Smooth muscle cell of the brain vasculature (primary cell): ENCODE data around the gene ZNF429.
"Not testable (repeated sequence)": the region's sequence is repeated elsewhere in the genome, so short reads cannot be mapped to it uniquely, and the experiment has no call there.

Source experiments
- DNase-seq: peaks from one replicate; pipeline ENCODE4 v3.0.0-alpha.2; 2012; ENCODE audit warnings: low read depth, low spot score

Gene ZNF429

DNA sequence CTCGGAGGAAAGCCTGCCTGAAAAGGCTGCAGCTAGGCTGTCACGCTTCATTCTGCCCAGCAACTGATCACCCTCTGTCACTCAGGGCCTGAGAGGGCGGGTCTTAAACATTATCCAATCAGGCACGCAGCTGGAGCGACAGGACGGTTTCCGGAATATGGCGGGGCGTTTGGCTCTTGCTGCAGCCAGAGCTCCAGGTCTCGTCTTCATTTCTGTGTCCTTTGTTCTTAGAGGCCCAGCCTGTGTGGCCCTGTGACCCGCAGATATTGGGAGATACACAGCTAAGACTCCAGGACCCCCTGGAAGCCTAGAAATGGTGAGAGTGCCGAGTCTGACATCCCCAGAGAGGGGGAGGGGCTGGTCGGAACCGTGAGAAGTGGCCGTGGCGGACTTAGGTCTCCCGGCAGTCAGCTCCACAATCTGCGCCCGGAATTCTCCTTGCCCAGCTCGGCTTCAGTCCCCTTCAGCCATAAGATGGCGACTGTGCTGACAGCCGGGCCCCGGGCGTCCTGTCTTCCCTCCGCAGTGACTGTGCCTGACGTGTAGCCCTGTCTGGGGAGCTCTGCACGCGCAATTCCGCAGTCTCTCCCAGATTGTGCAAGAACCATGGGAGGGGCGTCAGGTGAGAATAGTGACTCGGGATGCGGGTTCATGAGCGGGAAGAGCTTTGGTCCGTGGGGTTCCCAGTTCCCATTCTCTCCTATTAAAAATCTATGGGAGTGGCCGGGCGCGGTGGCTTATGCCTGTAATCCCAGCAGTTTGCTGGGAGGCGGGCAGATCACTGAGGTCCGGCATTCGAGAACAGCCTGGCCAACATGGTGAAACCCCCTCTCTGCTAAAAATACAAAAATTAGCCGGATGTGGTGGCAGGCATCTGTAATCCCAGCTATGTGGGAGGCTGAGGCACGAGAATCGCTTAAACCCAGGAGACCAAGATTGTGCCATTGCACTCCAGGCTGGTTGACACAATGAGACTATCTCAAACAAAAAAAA, at the start of gene ZNF429:
ZNF429 (plus strand) TSS at position 144 of the 993 bp plus-strand sequence; CDS start at position 314, 170 bp downstream.
- peak; percentile 80 for DNase-seq

DNA sequence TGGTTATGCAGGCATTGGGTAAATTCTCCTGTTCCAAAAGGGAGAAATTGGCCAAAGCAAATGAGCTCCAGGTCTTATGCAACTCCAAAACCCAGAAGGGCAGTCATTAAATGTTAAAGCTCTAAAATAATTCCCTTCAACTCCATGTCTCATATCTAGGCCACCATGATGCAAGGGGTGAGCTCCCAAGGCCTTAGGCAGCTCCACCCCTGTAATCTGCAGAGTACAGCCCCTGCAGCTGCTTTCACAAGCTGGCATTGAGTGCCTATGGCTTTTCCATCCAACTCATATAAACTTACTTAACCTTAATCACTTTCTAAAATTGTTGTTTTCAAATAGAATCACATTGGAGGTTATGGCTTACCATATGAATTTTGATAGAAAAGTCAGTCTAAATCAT, 44.7 kb upstream of the ZNF429 start:
- DNase-seq, result no peak

DNA sequence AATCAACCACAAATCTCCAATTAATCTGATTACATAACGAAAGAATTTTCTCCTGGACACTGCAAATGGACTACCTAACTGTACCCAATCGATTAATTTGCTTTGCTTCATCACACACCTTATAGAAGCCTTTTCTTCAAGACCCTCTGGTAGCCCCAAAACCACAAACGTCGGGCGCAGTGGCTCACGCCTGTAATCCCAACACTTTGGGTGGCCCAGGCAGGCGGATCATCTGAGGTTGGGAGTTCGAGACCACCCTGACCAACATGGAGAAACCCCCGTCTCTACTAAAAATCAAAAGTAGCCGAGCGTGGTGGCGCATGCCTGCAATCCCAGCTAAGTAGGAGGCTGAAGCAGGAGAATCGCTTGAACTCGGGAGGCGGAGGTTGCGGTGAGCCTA, 42.9 kb upstream of the ZNF429 start:
- DNase-seq, result no peak

DNA sequence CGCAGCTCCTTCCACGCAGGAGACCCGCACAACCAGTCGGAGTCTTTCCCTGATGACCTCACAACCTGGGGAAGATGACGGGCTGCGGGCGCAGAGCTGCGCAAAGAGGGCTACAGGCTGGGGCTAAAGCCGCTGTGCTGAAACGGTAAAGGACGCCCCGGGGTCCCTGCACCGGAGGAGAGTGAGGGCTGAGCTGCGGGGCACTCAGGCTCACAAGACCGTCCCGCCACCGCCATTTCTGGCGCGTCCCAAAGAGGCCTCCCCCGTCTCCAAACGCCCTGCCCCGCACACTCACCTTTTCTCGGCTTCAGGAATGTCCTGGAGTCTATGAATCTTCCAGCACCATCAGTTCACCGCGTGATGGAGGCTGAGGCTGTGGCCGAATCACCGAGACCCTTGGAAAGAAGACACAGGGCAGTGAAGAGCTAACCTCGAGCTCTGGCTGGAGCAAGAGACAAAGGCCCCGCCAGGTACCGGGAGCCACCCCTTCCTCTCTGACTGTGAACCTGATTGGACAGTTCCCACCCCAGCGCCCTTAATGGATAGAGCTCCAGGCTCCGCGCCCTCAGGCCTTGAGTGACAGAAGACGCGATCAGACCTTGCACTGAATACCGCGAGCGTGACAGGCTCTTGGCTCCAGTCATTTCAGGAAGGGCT, 41.8 kb upstream of the ZNF429 start:
- no peak for DNase-seq

DNA sequence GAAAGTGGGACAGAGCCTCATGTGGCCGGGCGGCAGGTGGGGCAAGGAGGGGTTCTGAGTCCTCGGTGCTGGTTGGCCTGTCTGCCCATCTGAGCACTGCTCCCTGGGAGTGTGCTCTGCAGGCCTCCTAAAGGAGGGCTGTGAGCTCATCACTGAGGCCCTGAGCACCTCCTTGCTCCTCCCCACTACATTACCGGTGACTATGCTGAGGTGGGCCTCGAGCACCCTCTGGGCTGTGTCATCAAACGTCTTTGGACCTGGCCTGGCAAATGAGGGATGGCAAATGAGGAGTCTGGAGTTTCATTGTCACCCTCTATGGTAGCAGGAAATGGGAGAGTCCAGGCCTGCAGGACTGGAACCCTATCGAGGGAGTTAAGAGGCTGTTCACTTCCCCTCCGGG, 38.8 kb upstream of the ZNF429 start:
- no peak for DNase-seq

GRCh38 chr19:21468791-21469190, 36.6 kb upstream of the ZNF429 start:
- no peak for DNase-seq

GRCh38 chr19:21472507-21472906, 32.9 kb upstream of the ZNF429 start:
- no peak for DNase-seq

DNA sequence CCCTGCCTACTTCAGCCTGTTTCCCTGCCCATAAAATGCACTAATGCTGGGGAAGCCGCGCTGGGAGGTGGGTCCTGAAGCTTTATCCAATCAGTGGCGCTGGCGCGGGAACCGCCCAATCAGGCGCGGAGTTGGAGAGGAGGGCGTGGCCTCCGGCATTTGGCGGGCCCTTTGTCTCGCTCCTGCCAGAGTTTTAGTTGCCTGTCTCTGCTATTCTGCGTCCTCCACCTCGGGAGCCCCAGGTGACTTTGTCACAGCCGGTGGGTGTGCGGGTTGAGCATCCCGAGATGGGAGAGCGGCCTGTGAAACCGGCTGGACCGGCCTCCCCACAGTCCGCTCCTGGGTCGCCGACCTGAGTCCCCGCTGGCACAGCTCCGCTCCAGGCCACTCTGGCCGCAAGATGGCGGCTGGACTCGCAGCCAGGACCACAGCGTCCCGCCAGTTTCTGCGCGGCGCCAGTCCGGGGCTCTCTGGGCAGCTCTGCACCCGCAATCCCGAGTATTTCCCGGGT, 30.7 kb upstream of the ZNF429 start:
- peak; percentile 32 for DNase-seq

GRCh38 chr19:21482361-21482760, 23.0 kb upstream of the ZNF429 start:
- DNase-seq, result not testable (repeated sequence)

- DNase-seq, result no peak
Measured at GRCh38 chr19:21482863-21483276, 22.5 kb upstream of the ZNF429 start.

DNA sequence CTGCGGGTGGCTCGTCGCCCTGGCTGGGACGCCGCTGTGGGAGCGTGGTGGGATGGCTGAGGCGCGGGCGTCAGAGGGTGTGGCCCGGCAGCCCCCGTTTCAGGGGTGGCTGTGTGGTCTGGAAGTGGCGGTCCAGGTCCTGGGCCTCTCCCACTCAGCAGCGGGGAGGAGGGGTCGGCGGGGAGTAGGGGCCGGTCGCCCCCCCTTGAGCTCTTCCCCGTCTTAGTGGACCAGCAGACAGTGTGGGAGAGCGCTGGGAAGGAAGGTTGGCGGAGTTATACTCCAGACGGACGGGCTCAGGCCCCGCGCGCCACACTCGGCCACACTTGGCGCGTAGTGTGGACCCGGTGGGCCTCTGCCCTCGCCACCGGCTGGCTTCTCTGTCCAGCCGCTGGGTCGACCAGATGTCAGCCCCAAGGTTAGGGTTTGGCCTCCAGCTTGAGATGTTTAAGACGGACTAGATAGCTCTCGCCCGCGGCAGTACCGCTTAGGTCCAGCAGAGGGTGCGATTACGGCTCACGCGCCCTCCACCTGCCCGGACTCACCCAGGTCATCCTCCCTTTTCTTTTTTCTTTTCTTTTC, 21.7 kb upstream of the ZNF429 start:
- DNase-seq, result no peak

DNA sequence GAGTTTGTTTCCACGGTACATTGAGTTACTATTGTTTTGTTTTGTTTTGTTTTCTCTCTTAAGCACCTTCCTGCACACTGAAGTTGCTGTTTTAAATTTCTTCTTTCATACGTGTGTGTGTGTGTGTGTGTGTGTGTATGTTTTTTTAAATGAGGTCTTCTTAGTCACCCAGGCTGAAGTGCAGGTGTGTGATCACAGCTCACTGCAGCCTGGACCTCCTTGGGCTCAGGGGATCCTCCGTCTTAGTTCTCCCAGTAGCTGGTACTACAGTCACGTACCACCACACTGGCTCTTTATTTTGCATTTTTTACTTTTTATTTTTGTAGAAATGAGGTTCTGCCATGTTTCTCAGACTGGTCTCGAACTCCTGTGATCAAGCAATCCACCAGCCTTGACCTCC, 20.8 kb upstream of the ZNF429 start:
- no peak for DNase-seq

DNA sequence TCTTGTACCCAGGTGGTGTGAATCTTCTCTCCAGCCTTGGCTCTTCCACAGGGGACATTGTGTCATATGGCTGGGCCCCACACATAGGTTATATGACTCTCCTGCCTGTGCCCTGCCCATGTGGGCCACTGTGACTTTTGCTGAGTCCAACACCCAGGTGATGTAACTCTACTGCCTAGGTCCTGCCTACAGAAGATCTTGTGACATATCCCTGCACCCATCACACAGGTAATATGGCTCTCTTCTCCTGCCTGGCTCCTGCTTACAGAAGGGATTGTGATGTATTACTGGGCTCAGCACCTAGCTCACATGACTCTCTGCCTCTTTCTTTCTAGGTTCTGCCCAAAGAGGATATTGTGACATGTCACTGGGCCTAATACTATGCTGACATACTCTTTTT, 19.5 kb upstream of the ZNF429 start:
- DNase-seq, result no peak

DNA sequence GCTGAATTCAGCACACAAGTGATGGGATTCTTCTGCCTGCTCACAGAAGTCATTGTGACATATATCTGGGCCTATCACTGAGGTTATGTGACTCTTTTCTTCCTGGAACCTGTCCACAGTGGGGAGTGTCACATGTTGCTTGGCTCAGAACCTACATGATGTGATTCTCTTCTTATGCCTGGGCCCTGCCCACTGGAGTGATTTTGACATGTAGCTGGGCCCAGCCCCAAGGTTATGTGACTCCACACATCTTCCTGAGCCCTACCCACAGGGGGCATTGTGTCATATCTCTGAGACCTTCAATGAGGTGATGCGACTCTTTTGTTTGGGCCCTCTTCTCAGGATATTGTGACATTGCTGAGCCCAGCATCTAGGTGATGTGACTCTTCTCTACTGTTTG, 17.4 kb upstream of the ZNF429 start:
- DNase-seq, result no peak

- no peak for DNase-seq
Measured at GRCh38 chr19:21491146-21491545, 14.3 kb upstream of the ZNF429 start.

- no peak for DNase-seq
Measured at GRCh38 chr19:21492947-21493906, 12.2 kb upstream of the ZNF429 start.

DNA sequence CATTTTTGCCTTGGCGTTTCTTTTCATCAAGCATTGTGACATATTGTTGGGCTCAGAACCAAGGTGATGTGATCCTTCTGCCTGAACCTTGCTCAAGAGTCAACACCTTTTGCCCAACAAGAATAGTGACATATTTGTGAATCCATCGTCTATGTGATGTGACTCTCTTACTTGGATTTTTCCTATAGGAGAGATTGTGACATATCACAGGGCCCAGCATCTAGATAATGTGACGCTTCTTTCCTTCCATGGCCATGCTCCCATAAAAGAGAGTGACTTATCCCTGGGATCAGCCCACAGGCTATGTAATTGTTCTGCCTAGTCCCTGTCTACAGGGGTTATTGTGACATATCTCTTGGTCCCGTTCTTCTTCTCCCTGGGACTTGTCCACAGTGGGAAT, 8.5 kb upstream of the ZNF429 start:
- no peak for DNase-seq

DNA sequence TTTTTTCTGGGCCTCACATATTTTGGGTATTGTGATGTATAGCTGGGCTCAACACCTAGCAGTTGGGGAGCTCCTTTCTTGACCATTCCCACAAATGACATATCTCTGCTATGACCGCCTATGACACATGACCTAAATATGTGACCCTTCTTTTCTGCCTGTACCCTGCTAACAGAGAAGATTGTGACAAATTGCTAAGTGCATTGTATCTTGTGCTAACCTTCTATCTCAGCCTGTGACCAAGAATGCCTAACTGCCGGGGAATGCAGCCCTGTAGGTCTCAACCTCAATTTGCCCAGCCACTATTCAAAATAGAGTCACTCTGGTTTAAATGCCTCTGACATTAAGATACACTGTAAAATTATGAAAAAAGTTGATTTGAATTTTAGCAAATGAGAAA, 6.8 kb upstream of the ZNF429 start:
- no peak for DNase-seq

DNA sequence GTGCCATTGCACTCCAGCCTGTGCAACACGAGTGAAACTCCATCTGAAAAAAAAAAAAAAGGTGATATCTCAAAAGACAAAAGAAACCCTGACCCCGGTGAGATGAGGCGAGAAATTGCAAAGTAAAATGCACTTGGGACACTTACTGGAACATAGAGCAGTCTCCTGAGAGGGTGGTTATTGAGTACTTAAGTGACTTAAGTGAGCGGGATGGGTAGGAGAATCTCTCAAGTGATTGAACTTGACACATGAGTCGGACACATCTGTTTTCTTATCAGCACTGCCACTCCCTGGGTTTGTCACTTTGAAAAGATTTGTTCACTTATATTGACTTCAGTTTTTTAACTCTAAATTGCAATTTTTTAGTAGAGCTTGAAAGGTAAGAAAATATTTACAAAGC, 2.8 kb downstream of the ZNF429 start:
- no peak for DNase-seq

GRCh38 chr19:21511058-21511457, 5.7 kb downstream of the ZNF429 start:
- DNase-seq, result not testable (repeated sequence)

DNA sequence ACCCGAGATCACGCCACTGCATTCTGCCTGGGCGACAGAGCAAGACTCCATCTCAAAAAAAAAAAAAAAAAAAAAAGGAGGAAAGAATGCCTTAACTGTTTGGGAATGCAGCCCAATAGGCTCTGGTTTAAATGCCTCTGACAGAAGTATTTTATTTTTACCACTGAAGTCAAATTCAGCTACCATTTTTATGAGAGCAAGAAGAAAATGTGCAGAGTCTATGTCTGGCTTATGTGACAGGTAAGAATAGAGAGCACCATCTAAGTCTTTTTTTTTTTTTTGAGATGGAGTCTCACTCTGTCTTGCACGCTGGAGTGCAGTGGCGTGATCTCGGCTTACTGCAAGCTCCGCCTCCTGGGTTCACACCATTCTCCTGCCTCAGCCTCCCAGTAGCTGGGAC, 7.2 kb downstream of the ZNF429 start:
- DNase-seq, result not testable (repeated sequence)
